Neuronal stem cell (in vitro differentiated cells): ENCODE results near the gene FAM156B.
"Not testable (repeated sequence)": the region's sequence is repeated elsewhere in the genome, so short reads cannot be mapped to it uniquely, and the experiment has no call there.

Experiments used
- DNase-seq: peaks from one replicate; pipeline ENCODE4 v3.0.0-alpha.2; 2013; ENCODE audit warnings: low spot score
- H2AFZ ChIP-seq: one replicate; pipeline ENCODE4 v1.6.1; 2013; ENCODE audit warnings: mild to moderate bottlenecking, low read length, inconsistent platforms
- H2AK5ac ChIP-seq: 2 replicates; pipeline ENCODE4 v1.6.1; 2013; ENCODE audit warnings: low read depth, mild to moderate bottlenecking, inconsistent platforms, low read length, moderate library complexity, mixed read lengths
- H2BK120ac ChIP-seq: 2 replicates; pipeline ENCODE4 v1.6.1; 2013; ENCODE audit warnings: low read depth, mild to moderate bottlenecking, inconsistent platforms, low read length, moderate library complexity, mixed read lengths
- H2BK12ac ChIP-seq: one replicate; pipeline ENCODE4 v1.6.1; 2013; ENCODE audit warnings: low read length, inconsistent platforms
- H2BK15ac ChIP-seq: 2 replicates; pipeline ENCODE4 v1.6.1; 2013; ENCODE audit warnings: mild to moderate bottlenecking, low read length, inconsistent platforms, mixed read lengths
- H2BK5ac ChIP-seq: one replicate; pipeline ENCODE4 v1.6.1; 2013; ENCODE audit warnings: inconsistent platforms, mild to moderate bottlenecking, low read length, moderate library complexity
- H3K14ac ChIP-seq: one replicate; pipeline ENCODE4 v1.6.1; 2013; ENCODE audit warnings: low read length, inconsistent platforms
- H3K18ac ChIP-seq: 2 replicates; pipeline ENCODE4 v1.6.1; 2013; ENCODE audit warnings: low read length, inconsistent platforms
- H3K23ac ChIP-seq: 2 replicates; pipeline ENCODE4 v1.6.1; 2013; ENCODE audit warnings: low read depth, mild to moderate bottlenecking, mixed read lengths, low read length, inconsistent platforms; ENCODE audit not compliant: poor library complexity
- H3K27ac ChIP-seq: replicated peaks from 3 replicates; pipeline ENCODE4 v1.5.1; 2013; ENCODE audit warnings: low read length, inconsistent platforms
- H3K27me3 ChIP-seq, 3 experiments: 2 replicates each; pipeline ENCODE4 v1.6.1; 2013; ENCODE audit warnings: low read length in 3 of 3, mild to moderate bottlenecking in 2 of 3, inconsistent platforms in 1 of 3, low read depth in 1 of 3, mixed read lengths in 1 of 3, moderate library complexity in 1 of 3; ENCODE audit not compliant: control insufficient read depth in 3 of 3, insufficient read depth in 3 of 3
- H3K36me3 ChIP-seq, 2 donors: replicated peaks in 1 of 2; 2 replicates each; pipeline ENCODE4 v1.6.1; 2013; ENCODE audit warnings: low read length in 2 of 2; ENCODE audit not compliant: control insufficient read depth in 2 of 2, insufficient read depth in 2 of 2
- H3K4ac ChIP-seq: 2 replicates; pipeline ENCODE4 v1.6.1; 2013; ENCODE audit warnings: inconsistent platforms, mild to moderate bottlenecking, low read length, moderate library complexity
- H3K4me1 ChIP-seq, 2 donors: 1 replicate in 1 of 2; 2 replicates in 1 of 2; pipeline ENCODE4 v1.6.1; 2013; ENCODE audit warnings: low read length in 2 of 2, low read depth in 1 of 2; ENCODE audit not compliant: control insufficient read depth in 2 of 2, insufficient read depth in 1 of 2
- H3K4me2 ChIP-seq: one replicate; pipeline ENCODE4 v1.6.1; 2013; ENCODE audit warnings: mild to moderate bottlenecking, low read length, inconsistent platforms; ENCODE audit not compliant: insufficient read depth, poor library complexity, severe bottlenecking
- H3K4me3 ChIP-seq, 2 donors: 2 replicates each; pipeline ENCODE4 v1.5.1; 2013; ENCODE audit warnings: low read length in 2 of 2, mild to moderate bottlenecking in 2 of 2, inconsistent platforms in 1 of 2, moderate library complexity in 1 of 2
- H3K79me1 ChIP-seq: one replicate; pipeline ENCODE4 v1.6.1; 2013; ENCODE audit warnings: low read depth, mild to moderate bottlenecking, inconsistent platforms, low read length, moderate library complexity
- H3K9ac ChIP-seq: one replicate; pipeline ENCODE4 v1.6.1; 2013; ENCODE audit warnings: mild to moderate bottlenecking, low read depth, low read length, inconsistent platforms; ENCODE audit not compliant: poor library complexity
- H3K9me3 ChIP-seq, 2 donors: replicated peaks in 1 of 2; 2 replicates each; pipeline versions ENCODE3 to v1.6.1; 2013; ENCODE audit warnings: low read length in 2 of 2, mild to moderate bottlenecking in 2 of 2, inconsistent platforms in 1 of 2, low read depth in 1 of 2, mixed read lengths in 1 of 2, moderate library complexity in 1 of 2; ENCODE audit not compliant: control insufficient read depth in 2 of 2, insufficient read depth in 1 of 2
- H4K8ac ChIP-seq: one replicate; pipeline ENCODE4 v1.6.1; 2013; ENCODE audit warnings: low read depth, mild to moderate bottlenecking, inconsistent platforms, low read length, moderate library complexity
- H4K91ac ChIP-seq: one replicate; pipeline ENCODE4 v1.6.1; 2013; ENCODE audit warnings: low read length, low read depth, mild to moderate bottlenecking, inconsistent platforms; ENCODE audit not compliant: poor library complexity
- WGBS, 2 donors: extraction: QIAGEN DNeasy Blood & Tissue Kit; methylation state at CpG; one replicate each; pipeline ENCODE4 v1.1.7; 2013; ENCODE audit warnings: missing lambda C conversion rate in 2 of 2, mixed read lengths in 1 of 2; ENCODE audit not compliant: insufficient read length in 2 of 2, insufficient replicate concordance in 1 of 2; ENCODE audit errors: extremely low coverage in 2 of 2; 5-methylcytosine and 5-hydroxymethylcytosine counted together

Gene FAM156B

DNA sequence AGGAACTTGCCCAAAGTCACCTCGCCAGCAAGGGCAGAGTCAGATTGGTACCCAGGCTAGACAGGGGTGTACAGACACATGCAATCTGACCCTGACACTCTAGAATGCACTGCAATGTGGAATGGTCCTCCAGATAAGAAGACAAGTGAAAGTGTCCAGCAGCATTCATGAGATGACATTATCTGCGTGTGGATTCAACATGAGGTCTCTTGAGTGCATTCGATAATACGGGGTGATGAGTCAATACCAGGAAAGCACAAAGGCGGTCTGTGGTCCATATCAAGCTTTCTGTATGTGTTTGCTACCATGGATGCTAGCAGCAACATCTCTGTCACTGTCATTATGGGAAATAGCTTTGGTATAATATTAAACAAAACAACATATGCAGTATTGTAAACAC is 22.5 kb upstream of the FAM156B start:
- peaks cover 0 to 20% (median 0%) of the 10 kb centered on the region in 3 experiments for H3K27me3 ChIP-seq
- H3K14ac ChIP-seq: no peak overlapping the region
- WGBS, 2 donors: no CpG with 5 or more reads among the region's 5 CpGs
- no peak overlapping the region for H3K4me3 ChIP-seq
- H3K79me1 ChIP-seq: no peaks in the 10 kb centered on the region
- no peak overlapping the region for H4K91ac ChIP-seq
- H2BK12ac ChIP-seq: no peak overlapping the region
- H3K4me2 ChIP-seq: no peak overlapping the region
- H3K9ac ChIP-seq: no peak overlapping the region
- H3K9me3 ChIP-seq: no peaks in the 10 kb centered on the region
- H3K23ac ChIP-seq: no peak overlapping the region
- H4K8ac ChIP-seq: no peak overlapping the region
- no peak overlapping the region for H2AK5ac ChIP-seq
- no peak overlapping the region for H3K4ac ChIP-seq
- H3K4me1 ChIP-seq: no peaks in the 10 kb centered on the region
- no peak overlapping the region for H3K18ac ChIP-seq
- DNase-seq: no peak
- no peak overlapping the region for H2BK120ac ChIP-seq
- no peak overlapping the region for H3K27ac ChIP-seq
- H2AFZ ChIP-seq: no peak overlapping the region
- H2BK15ac ChIP-seq: no peak overlapping the region
- no peaks in the 10 kb centered on the region for H3K36me3 ChIP-seq
- H2BK5ac ChIP-seq: no peak overlapping the region

DNA sequence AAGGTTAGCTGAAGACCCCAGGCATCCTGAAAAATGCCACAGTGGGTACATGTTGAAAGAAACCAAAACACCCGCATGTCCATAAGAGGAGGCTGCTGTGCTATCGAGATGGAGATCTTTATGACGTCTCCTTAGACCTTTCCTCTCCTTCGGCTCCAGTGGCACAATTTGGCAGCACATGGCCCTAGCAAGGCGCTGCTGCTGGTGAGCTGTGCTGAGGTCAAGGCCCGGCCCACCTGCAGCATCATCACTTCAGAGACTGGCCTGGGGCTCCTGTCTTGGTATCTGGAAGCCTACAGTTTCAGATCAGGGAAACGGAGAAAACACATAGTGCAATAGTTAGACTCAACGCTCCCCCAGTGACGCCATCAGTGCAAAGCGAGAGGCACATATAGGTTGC is 21.7 kb upstream of the FAM156B start:
- H3K18ac ChIP-seq, H4K91ac ChIP-seq, H2AK5ac ChIP-seq, H3K9ac ChIP-seq, H2BK15ac ChIP-seq, H3K27ac ChIP-seq, H3K4me1 ChIP-seq, H2BK5ac ChIP-seq, H2AFZ ChIP-seq, H4K8ac ChIP-seq, H3K23ac ChIP-seq, DNase-seq, H3K9me3 ChIP-seq, H3K79me1 ChIP-seq, H2BK12ac ChIP-seq, H3K36me3 ChIP-seq, H2BK120ac ChIP-seq, H3K4ac ChIP-seq, H3K14ac ChIP-seq, H3K4me3 ChIP-seq: not testable (repeated sequence)
- WGBS, 2 donors: no CpG with 5 or more reads among the region's 10 CpGs
- H3K27me3 ChIP-seq: peaks cover 0 to 12% (median 0%) of the 10 kb centered on the region in 3 experiments
- H3K4me2 ChIP-seq: peak overlapping the region; percentile 18

DNA sequence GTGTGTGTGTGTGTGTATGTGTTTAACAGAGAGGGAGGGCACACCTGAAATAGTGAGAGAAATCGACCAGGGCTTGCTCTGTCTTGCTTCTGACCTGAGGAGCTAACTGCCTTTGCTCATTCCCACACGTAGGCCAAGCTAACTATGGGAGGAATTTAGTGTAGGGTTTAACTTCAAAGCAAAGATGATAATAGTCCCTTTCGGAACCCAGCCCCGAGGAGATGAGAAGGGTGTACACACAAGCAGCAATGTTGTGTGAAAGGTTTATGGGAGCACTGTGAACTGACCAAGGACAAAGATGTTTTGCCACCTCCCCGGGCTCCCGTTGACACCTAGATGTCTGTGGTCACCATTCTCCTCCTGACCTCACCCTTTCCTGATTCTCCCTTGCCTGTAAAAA is 20.7 kb upstream of the FAM156B start:
- H3K4ac ChIP-seq, H4K8ac ChIP-seq, DNase-seq, H3K4me2 ChIP-seq, H2BK5ac ChIP-seq, H4K91ac ChIP-seq, H2BK120ac ChIP-seq, H2AK5ac ChIP-seq, H3K9me3 ChIP-seq, H3K23ac ChIP-seq, H3K18ac ChIP-seq, H3K9ac ChIP-seq, H3K27ac ChIP-seq, H3K36me3 ChIP-seq, H3K4me1 ChIP-seq, H2BK15ac ChIP-seq, H3K79me1 ChIP-seq, H2AFZ ChIP-seq, H3K4me3 ChIP-seq, H2BK12ac ChIP-seq, H3K14ac ChIP-seq: not testable (repeated sequence)
- WGBS, 2 donors: no CpG with 5 or more reads among the region's 6 CpGs
- H3K27me3 ChIP-seq: peaks cover 0 to 11% (median 0%) of the 10 kb centered on the region in 3 experiments

DNA sequence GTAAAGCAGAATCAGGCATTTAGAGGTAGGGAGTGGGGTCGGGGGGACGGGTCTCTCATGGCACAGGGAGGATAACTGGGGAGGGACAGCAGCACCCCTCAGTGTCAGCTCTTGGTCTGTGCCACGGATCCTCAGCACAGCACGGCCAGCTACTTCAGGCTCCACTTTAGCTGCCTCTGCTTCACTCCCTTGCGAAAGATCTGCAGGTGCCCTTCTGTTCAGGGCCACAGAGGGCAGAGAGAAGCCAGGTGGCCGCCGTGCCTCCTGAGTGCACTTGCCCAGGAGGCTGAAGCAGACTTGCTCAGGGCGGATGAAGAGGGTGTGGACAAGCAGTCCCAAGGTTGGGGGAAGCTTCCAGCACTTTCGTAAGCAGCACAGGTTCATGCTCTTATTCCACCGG is 9.7 kb upstream of the FAM156B start:
- H3K9ac ChIP-seq, H2AFZ ChIP-seq, H3K18ac ChIP-seq, H2AK5ac ChIP-seq, H3K4ac ChIP-seq, H3K4me3 ChIP-seq, H3K4me2 ChIP-seq, H2BK15ac ChIP-seq, H4K91ac ChIP-seq, DNase-seq, H3K4me1 ChIP-seq, H3K9me3 ChIP-seq, H3K27ac ChIP-seq, H3K27me3 ChIP-seq, H2BK12ac ChIP-seq, H4K8ac ChIP-seq, H3K23ac ChIP-seq, H2BK5ac ChIP-seq, H3K36me3 ChIP-seq, H2BK120ac ChIP-seq, H3K14ac ChIP-seq, H3K79me1 ChIP-seq: not testable (repeated sequence)
- WGBS, 2 donors: no CpG with 5 or more reads among the region's 10 CpGs
